Panc1 (cell line): ENCODE data around the gene WBP1L. TPM values are rescaled to one million over a fixed set of nuclear protein-coding genes. Genes with fewer than 3 reads are reported as not detected.

Source experiments
- ATAC-seq: fragments of 200-7000 bp; cut with Tn5 transposase; 2 replicates; pipeline ENCODE4 v1.9.1; 2020; ENCODE audit warnings: mild to moderate bottlenecking, moderate library complexity
- BruUV-seq: library from RNA; stranded (reverse); fragments of 400-500 nt; replicated peaks from 2 replicates; lab custom pipeline; 2021; lab: Mats Ljungman, UMichigan
- CTCF ChIA-PET: fragments of 300-600 bp; sonication (Branson Sonifier 250); formaldehyde crosslinking; loops from one replicate; lab custom pipeline; 2022; ENCODE audit warnings: antibody characterized with exemption; lab: Charles Lee
- POLR2A ChIA-PET: fragments of 300-600 bp; sonication (Branson Sonifier 250); formaldehyde crosslinking; loops from one replicate; lab custom pipeline; 2022; ENCODE audit warnings: antibody characterized with exemption; lab: Charles Lee
- DNase-seq: peaks from one replicate; pipeline ENCODE4 v3.0.0-alpha.2; 2010; ENCODE audit warnings: low read depth, low spot score
- H3K27ac ChIP-seq: 2 replicates; pipeline ENCODE4 v1.5.1; 2011; ENCODE audit warnings: mild to moderate bottlenecking, low read length, inconsistent platforms
- H3K27me3 ChIP-seq: fragments of 200-500 bp; sonication (Bioruptor generic); 2 replicates; pipeline ENCODE4 v1.6.0; 2014; ENCODE audit warnings: low read length, inconsistent platforms; ENCODE audit not compliant: control insufficient read depth, insufficient read depth
- H3K36me3 ChIP-seq: fragments of 200-500 bp; sonication (Bioruptor generic); 2 replicates; pipeline ENCODE4 v1.5.1; 2014; ENCODE audit warnings: inconsistent platforms, mild to moderate bottlenecking, low read length, moderate library complexity; ENCODE audit not compliant: control insufficient read depth, insufficient read depth
- H3K4me1 ChIP-seq: 2 replicates; pipeline ENCODE4 v1.5.1; 2011; ENCODE audit warnings: inconsistent platforms, mild to moderate bottlenecking, low read length, moderate library complexity; ENCODE audit not compliant: control insufficient read depth, insufficient read depth
- H3K4me3 ChIP-seq, 2 experiments: 2 replicates each; pipeline ENCODE4 v1.5.1; 2011 to 2012; ENCODE audit warnings: low read depth in 2 of 2, low read length in 2 of 2, mild to moderate bottlenecking in 2 of 2, inconsistent platforms in 1 of 2, moderate library complexity in 1 of 2
- H3K9me3 ChIP-seq: fragments of 200-500 bp; sonication (Bioruptor generic); 2 replicates; pipeline ENCODE4 v1.5.1; 2014; ENCODE audit warnings: low read depth, mild to moderate bottlenecking, inconsistent platforms, low read length, moderate library complexity; ENCODE audit not compliant: control insufficient read depth, insufficient read depth
- CTCF ChIP-seq: fragments of 450-650 bp; IDR thresholded peaks from 2 replicates; pipeline ENCODE4 v1.5.1; 2017; ENCODE audit warnings: mild to moderate bottlenecking
- POLR2AphosphoS5 ChIP-seq: IDR thresholded peaks from 2 replicates; pipeline ENCODE4 v1.6.1; 2012; ENCODE audit warnings: mild to moderate bottlenecking, low read depth, low read length, moderate library complexity
- SIN3A ChIP-seq: IDR thresholded peaks from 2 replicates; pipeline ENCODE4 v1.6.1; 2012; ENCODE audit warnings: low read depth, mild to moderate bottlenecking, low read length, moderate library complexity, borderline replicate concordance; ENCODE audit not compliant: insufficient read depth
- TCF7L2 ChIP-seq: IDR thresholded peaks from 2 replicates; pipeline ENCODE4 v1.6.1; 2011; ENCODE audit warnings: mild to moderate bottlenecking, low read depth, low read length, inconsistent platforms
- in situ Hi-C: cut with HindIII; loops from 2 replicates; pipeline ENCODE4 v1.10.0; 2016; ENCODE audit warnings: low sequenced_read_pairs, low pct_unique_long_range_greater_than_20kb
- intact Hi-C: fragments of 100-400 bp; cut with micrococcal nuclease; formaldehyde crosslinking; loops from one replicate; pipeline ENCODE4 v1.10.0; 2022; ENCODE audit not compliant: unreplicated experiment
- total RNA-seq: library from RNA; stranded (reverse); gene quantifications from one replicate; pipeline ENCODE4 v1.2.1, GENCODE V29; 2021; ENCODE audit not compliant: unreplicated experiment
- TF ChIP-seq, protein P1 (sequence below), 2 experiments: IDR thresholded peaks; 2 replicates each; pipeline ENCODE4 v1.6.1; 2011 to 2012; ENCODE audit warnings: low read depth in 2 of 2, control low read depth in 1 of 2, low read length in 1 of 2, mild to moderate bottlenecking in 1 of 2, moderate library complexity in 1 of 2; ENCODE audit not compliant: insufficient read depth in 1 of 2

WBP1L gene
- total RNA-seq, 1 experiment from 2014 or later = 91.3 TPM

- Histone ChIP-seq H3K9me3 (no peaks in the 10 kb centered on the region), H3K27me3 (no peaks in the 10 kb centered on the region), H3K4me3 (no peak overlapping the region), H3K36me3 (no peaks in the 10 kb centered on the region), H3K4me1 (peaks cover 85% of the 10 kb centered on the region), H3K27ac (peak overlapping the region; percentile 66)
- DNase-seq (no peak), ATAC-seq (no peak)
- POLR2A ChIA-PET = interaction anchor here (0.5 kb wide), 1 partner anchor 187 kb away, joined by 4 read pairs; no protein-coding TSS in a partner anchor
- in situ Hi-C loops = no loop called here
- TF ChIP-seq, protein P1, sequence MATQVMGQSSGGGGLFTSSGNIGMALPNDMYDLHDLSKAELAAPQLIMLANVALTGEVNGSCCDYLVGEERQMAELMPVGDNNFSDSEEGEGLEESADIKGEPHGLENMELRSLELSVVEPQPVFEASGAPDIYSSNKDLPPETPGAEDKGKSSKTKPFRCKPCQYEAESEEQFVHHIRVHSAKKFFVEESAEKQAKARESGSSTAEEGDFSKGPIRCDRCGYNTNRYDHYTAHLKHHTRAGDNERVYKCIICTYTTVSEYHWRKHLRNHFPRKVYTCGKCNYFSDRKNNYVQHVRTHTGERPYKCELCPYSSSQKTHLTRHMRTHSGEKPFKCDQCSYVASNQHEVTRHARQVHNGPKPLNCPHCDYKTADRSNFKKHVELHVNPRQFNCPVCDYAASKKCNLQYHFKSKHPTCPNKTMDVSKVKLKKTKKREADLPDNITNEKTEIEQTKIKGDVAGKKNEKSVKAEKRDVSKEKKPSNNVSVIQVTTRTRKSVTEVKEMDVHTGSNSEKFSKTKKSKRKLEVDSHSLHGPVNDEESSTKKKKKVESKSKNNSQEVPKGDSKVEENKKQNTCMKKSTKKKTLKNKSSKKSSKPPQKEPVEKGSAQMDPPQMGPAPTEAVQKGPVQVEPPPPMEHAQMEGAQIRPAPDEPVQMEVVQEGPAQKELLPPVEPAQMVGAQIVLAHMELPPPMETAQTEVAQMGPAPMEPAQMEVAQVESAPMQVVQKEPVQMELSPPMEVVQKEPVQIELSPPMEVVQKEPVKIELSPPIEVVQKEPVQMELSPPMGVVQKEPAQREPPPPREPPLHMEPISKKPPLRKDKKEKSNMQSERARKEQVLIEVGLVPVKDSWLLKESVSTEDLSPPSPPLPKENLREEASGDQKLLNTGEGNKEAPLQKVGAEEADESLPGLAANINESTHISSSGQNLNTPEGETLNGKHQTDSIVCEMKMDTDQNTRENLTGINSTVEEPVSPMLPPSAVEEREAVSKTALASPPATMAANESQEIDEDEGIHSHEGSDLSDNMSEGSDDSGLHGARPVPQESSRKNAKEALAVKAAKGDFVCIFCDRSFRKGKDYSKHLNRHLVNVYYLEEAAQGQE (IDR thresholded peaks at IDR 0.05; ENCODE audit: insufficient read depth in 1 of 2, low read depth in 2 of 2, low read length in 1 of 2) = no peak
- TF ChIP-seq TCF7L2 = no peak
- no peak for TF ChIP-seq CTCF
- TF ChIP-seq POLR2AphosphoS5 = no peak
- TF ChIP-seq SIN3A = no peak
- CTCF ChIA-PET = interaction anchor here (1.1 kb wide), 1 partner anchor 16 kb away, joined by 3 read pairs; no protein-coding TSS in a partner anchor
- BruUV-seq = no TSS peak
- intact Hi-C loops = no loop called here
These were observed 36.7 kb downstream of the WBP1L start for GRCh38 chr10:102780527-102780808.

DNA sequence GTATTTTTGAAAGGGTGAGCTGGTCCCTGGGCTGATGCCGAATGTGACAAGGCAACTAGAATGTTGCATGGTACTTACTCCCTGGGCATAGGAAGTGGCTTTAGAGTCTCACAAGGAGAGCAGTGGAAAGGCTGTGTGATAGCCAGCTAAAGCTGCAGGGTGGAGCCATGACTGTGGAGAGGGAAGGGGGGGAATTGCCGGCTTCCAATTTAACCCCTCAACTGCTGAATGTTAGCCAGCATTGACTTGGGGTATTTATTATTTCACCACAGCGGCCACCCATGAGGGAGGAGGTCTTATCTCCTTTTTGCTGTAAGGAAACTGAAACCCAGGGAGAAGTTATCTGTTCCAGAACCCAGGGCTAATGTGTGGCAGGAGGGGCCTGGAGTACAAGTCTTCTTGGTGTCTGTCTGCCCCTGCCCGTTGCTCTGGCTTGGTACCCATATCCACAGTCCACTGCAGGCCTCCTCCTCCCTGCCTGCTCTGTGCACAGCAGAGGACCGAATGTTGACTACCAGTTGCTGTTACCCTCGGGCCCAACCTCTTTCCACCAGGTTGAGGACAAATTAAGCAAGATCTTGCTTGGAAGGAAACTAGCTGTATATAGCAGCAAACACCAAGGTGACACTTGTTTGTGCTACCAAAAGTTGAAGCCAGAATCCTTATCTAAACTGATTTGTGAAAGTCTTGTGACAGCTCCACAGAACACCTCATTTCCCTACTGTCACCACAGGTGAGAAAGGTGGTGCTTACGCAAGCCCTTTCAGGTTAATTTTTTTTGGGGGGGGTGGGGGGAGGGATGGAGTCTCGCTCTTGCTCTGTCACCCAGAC lies 37.6 kb downstream of the WBP1L start:
- no peak for TF ChIP-seq CTCF
- TF ChIP-seq SIN3A = no peak
- TF ChIP-seq TCF7L2 = no peak
- TF ChIP-seq, protein P1 (IDR thresholded peaks at IDR 0.05; ENCODE audit: insufficient read depth in 1 of 2, low read depth in 2 of 2, low read length in 1 of 2) = no peak
- no peak for TF ChIP-seq POLR2AphosphoS5
- Histone ChIP-seq H3K36me3 (no peaks in the 10 kb centered on the region), H3K4me1 (peaks cover 80% of the 10 kb centered on the region), H3K27me3 (no peaks in the 10 kb centered on the region), H3K4me3 (no peak overlapping the region), H3K27ac (peak overlapping the region; percentile 66), H3K9me3 (no peaks in the 10 kb centered on the region)
- BruUV-seq = no TSS peak
- DNase-seq (no peak), ATAC-seq (0 out of 2 replicates have a peak, but pooled peaks have one; percentile 28)
- in situ Hi-C loops (no loop called here), intact Hi-C loops (no loop called here)
- ChIA-PET POLR2A (interaction anchor here (0.5 kb wide), 1 partner anchor 45 kb away, joined by 8 read pairs; no protein-coding TSS in a partner anchor), CTCF (interaction anchor here (1.1 kb wide), 1 partner anchor 17 kb away, joined by 3 read pairs; no protein-coding TSS in a partner anchor)
